ENCODE results near the gene PPP1R8.
"Not testable (repeated sequence)": the region's sequence is repeated elsewhere in the genome, so short reads cannot be mapped to it uniquely, and the experiment has no call there.

The PPP1R8 gene

DNA sequence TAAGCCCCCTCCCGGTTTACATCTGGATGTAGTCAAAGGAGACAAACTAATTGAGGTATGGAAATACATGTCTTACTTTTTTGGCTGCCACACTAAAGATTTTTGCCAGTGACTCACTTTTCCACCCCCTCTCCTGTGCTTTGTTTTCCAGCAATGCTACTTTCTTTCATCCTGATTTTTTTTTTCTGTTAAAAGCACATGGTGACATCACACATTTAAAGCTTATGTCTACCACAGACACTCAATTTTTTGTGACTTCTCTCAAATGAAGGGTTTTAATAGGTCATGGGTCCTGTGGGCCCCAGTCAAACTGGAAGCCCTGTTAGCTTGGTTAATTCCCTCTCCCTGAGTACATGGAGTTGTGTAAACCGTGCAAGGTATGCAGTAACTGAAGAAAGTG is 2.2 kb downstream of the PPP1R8 start:
- DNase-seq (ENCODE audit: low read depth) = no peak

DNA sequence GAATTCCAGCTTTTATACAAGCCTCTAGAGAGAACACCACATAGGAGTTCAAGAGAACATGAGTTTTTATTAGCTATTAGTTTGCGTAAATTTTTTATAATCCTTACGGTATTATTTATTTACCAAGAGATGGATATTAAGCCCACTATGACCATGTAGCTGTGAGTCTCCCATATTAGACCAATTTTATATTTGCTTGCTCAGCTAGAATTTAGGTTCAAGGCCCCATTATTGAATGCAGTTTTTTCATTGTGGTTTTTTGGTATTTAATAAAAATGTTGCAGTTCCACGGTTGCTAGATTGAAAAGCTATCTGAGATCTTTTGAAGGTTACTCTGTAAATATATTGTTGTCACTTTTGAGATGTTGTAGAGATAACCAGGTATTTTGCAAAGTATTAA is 2.9 kb downstream of the PPP1R8 start:
- no peak for DNase-seq (ENCODE audit: low read depth)

GRCh38 chr1:27835046-27835445 is 4.5 kb downstream of the PPP1R8 start:
- DNase-seq (ENCODE audit: low read depth) = no peak

GRCh38 chr1:27835501-27835900 is 4.9 kb downstream of the PPP1R8 start:
- DNase-seq (ENCODE audit: low read depth) = no peak

DNA sequence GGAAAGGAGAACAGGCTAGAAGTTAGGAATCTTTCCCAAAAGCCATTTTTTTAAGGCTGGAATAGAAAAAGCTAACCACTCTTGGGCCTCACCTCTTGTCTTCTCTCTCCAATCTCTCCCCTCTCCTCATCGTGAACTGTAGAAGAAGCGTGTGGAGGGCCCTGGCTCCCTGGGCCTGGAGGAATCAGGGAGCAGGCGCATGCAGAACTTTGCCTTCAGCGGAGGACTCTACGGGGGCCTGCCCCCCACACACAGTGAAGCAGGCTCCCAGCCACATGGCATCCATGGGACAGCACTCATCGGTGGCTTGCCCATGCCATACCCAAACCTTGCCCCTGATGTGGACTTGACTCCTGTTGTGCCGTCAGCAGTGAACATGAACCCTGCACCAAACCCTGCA is 19.4 kb downstream of the PPP1R8 start:
- no peak for DNase-seq (ENCODE audit: low read depth)

- DNase-seq (ENCODE audit: low read depth) = no peak
These were observed 24.5 kb downstream of the PPP1R8 start for GRCh38 chr1:27855085-27855484.

DNA sequence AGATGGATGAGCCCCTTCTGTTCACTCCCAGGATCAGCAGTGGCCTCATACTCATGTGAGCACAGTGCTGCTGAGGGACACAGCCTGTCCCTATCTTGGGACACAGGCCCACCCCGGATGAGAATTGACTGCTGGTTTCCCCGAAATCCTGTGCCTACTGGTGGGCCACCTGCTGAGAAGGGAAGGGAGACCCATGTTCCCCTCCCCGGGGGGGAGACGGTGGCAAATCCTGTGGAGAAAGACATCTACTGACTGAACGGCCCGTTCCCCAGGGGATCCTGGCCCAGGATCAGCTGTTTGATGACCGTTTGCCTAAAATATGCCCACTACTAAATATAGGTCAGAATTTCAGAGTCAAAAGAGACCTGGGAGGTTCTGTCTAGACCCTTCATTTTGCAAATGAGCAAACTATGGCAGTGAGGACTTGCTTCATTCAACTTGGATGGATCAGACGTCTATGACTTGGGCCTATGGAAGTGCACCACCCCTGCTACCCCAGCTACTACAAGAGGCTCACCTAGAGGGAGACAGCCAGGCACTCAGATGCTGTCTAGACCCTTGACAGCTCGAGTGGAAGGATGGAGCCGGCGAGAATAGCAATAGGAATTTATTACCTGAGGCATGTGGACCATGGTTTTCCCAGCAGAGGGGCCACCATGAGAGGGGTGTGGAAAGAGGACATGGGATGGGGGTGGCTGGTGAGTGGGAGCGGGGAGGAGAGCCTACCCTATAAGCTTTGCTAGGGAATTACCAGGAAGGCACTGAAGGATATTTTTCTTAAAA is 26.2 kb downstream of the PPP1R8 start:
- no peak for DNase-seq (ENCODE audit: low read depth)

GRCh38 chr1:27857552-27857951 is 27.0 kb downstream of the PPP1R8 start:
- not testable (repeated sequence) for DNase-seq (ENCODE audit: low read depth)

- DNase-seq (ENCODE audit: low read depth) = peak; percentile 67
These were observed 27.7 kb downstream of the PPP1R8 start for GRCh38 chr1:27858072-27858948.

DNA sequence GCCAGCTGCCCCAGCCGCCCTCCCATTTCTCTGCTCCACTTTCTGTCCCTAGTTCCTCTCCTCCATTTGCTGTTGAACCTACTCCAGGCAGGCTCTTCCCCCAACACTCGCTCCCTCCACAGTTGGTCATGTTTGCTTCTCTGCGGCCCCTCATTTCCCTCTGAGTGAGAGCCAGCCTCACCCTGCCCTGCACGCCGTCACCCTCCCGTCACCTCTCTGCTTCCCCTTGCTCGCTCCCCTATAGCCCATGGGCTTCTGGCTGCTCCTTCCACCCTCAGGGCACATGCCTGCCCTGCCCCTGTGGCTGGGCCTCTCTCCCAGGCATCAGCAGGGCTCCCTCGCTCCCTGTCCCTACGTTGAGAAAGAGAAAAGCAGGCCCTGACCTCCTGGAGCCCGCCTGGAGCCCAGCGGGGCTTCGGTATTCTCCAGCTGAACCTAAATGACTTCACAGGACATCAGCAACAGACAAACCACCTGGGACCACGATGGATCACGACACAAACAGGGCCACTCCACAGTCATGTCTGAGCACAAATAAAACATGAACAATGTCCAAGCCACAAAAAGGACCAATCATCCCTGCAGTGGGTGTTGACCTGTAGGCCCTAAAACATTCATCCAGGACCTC is 28.5 kb downstream of the PPP1R8 start:
- no peak for DNase-seq (ENCODE audit: low read depth)

DNA sequence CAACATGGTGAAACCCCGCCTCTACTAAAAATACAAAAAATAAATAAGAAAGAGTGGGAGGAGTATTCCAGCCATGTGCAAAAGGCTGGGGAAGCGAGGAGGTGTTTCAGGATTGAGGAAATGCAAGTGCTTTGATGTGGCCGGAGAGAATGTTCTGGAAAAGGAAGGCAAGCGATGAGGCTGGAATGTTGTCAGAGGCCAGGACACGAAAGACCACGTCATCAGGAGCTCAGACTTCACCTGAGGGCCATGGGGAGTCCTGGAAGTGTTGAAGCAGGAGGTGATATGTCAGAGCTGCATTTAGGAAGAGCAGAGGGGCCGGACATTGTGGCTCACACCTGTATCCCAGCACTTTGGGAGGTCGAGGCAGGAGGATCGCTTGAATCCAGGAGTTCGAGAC is 30.9 kb downstream of the PPP1R8 start:
- no peak for DNase-seq (ENCODE audit: low read depth)

GRCh38 chr1:27862004-27862403 is 31.4 kb downstream of the PPP1R8 start:
- DNase-seq (ENCODE audit: low read depth) = no peak

GRCh38 chr1:27862671-27863537 is 32.3 kb downstream of the PPP1R8 start:
- DNase-seq (ENCODE audit: low read depth) = no peak

- DNase-seq (ENCODE audit: low read depth) = no peak
These were observed 32.9 kb downstream of the PPP1R8 start for GRCh38 chr1:27863538-27863915.

DNA sequence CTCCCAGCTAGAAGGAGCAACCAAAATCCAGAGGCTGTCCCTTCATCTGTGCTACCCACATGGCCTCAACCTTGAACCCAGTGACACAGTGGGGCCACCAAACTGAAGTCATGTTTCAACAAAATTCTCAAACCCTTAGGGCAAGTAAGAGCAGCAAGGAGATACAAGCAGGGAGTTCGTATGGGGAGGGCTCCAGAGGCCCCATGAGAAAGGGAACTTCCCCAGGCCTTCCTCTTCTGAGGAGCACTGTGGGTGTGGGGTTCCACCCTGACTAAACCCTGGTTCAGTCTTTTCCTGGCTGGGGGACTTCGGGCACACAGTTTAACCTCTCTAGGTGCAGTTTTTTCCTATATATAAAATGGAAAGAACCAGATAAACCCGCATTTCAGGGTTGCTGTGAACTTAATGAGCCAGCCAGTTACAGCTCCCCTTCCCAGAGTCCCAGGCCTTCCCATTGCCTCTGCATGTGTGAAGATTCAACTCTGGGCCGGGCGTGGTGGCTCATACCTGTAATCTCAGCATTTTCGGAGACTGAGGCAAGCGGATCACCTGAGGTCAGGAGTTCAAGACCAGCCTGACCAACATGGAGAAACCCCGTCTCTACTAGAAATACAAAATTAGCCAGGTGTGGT is 33.8 kb downstream of the PPP1R8 start:
- no peak for DNase-seq (ENCODE audit: low read depth)

- no peak for DNase-seq (ENCODE audit: low read depth)
These were observed 35.2 kb downstream of the PPP1R8 start for GRCh38 chr1:27865821-27866220.

DNA sequence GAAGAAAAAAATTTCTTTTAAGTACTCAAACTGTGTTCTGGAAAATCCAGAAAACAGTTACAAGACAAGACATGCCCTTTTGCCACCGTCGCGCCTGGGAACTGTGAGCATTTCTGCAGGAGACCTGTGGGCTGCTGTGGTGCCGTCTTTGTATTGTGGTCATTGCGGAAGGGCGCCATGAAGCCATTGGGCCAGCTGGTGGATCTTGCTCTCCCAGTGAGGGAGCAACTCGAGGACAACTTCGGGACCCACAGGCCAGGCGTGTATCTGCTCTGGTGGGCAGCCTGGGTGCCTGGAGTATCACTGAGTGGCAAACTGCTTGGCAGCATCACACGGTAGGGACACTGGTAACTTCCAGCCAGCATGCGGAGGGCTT is 38.0 kb downstream of the PPP1R8 start:
- DNase-seq (ENCODE audit: low read depth) = no peak

DNA sequence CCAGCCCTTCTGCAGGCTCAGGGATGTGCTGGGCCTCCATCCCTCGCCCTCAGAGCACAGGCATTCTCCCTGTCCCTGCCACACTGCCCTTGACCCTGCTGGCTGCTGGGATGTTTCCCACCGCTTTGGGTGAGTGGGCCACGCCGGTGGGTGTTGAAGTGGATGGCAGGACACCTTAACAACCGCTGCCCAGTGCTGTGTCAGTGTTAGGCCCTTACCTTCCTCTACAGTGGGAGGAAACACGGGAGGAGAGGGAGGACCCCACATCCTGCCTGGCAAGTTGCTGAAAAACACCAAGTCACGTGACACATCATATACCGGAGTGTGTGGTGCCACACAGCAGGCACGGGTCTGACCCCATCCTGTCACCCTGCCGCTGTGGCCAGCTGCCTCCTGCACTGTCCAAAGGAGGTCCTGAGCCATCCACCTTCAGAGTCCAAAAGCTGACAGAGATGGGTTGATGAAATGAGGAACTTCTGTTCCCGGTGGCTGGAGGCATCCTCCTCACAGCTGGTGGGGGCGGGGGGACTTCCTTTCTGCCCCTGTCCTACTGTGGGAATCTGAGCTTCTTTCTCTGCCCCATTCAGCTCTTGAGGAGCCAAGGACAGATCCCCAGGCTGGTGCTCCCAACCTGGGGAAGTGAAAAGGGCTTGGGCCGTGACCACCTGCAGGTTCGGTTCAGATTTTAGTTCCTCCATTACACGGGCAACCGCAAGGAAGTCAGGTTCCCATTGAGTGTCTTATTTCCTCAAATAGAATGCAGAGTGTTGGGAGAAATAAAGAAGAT is 38.5 kb downstream of the PPP1R8 start:
- DNase-seq (ENCODE audit: low read depth) = peak; percentile 61

GRCh38 chr1:27869719-27870085 is 39.1 kb downstream of the PPP1R8 start:
- no peak for DNase-seq (ENCODE audit: low read depth)

GRCh38 chr1:27871076-27871475 is 40.5 kb downstream of the PPP1R8 start:
- not testable (repeated sequence) for DNase-seq (ENCODE audit: low read depth)
